HepG2 (cell line): Measurements from ENCODE around the gene SPHK2. TPM values are rescaled to one million over a fixed set of nuclear protein-coding genes. Genes with fewer than 3 reads are reported as not detected.
A peak's percentile ranks its signal among the peaks of the same experiment; 100 is the strongest.

Source experiments
- GTF3A ChIP-seq: sonication (generic); formaldehyde crosslinking; conservative IDR thresholded peaks from 2 replicates; pipeline ENCODE4 v1.4.0; 2020; ENCODE audit warnings: mild to moderate bottlenecking, missing genetic modification reagents
- KAT8 ChIP-seq: IDR thresholded peaks from 2 replicates; pipeline ENCODE4 v1.6.1; 2016; ENCODE audit warnings: missing genetic modification reagents, missing compliant biosample characterization
- KDM5B ChIP-seq: sonication (generic); formaldehyde crosslinking; IDR thresholded peaks from 2 replicates; pipeline ENCODE4 v1.4.0; 2020; ENCODE audit warnings: missing genetic modification reagents, mild to moderate bottlenecking, borderline replicate concordance
- RBM39 ChIP-seq: fragments of 200-400 bp; formaldehyde crosslinking; IDR thresholded peaks from one replicate; pipeline ENCODE4 v1.6.1; 2018; ENCODE audit warnings: antibody characterized with exemption, mild to moderate bottlenecking, low read depth, low read length; ENCODE audit not compliant: poor library complexity, severe bottlenecking
- SMC3 ChIP-seq: IDR thresholded peaks from 2 replicates; pipeline ENCODE4 v1.6.1; 2011; ENCODE audit warnings: low read length, improper control_type of control experiment
- THAP9 ChIP-seq: sonication (generic); formaldehyde crosslinking; IDR thresholded peaks from 2 replicates; pipeline ENCODE4; 2020; ENCODE audit warnings: missing genetic modification reagents, mild to moderate bottlenecking, borderline replicate concordance
- ZBTB2 ChIP-seq: sonication (generic); formaldehyde crosslinking; IDR thresholded peaks from 2 replicates; pipeline ENCODE4 v1.8.0; 2022; ENCODE audit warnings: low read depth, missing genetic modification reagents
- ZNF317 ChIP-seq: sonication (generic); formaldehyde crosslinking; IDR thresholded peaks from 2 replicates; pipeline ENCODE4 v1.5.0; 2020; ENCODE audit warnings: mild to moderate bottlenecking, missing genetic modification reagents
- ZNF350 ChIP-seq: sonication (generic); formaldehyde crosslinking; IDR thresholded peaks from 2 replicates; pipeline ENCODE4 v1.4.0; 2020; ENCODE audit warnings: mild to moderate bottlenecking, low read depth, missing genetic modification reagents, borderline replicate concordance
- ZNF724P ChIP-seq: sonication (generic); formaldehyde crosslinking; IDR thresholded peaks from 2 replicates; pipeline ENCODE4 v1.8.0; 2022; ENCODE audit warnings: missing genetic modification reagents, borderline replicate concordance
- ZNF839 ChIP-seq: sonication (generic); formaldehyde crosslinking; IDR thresholded peaks from 2 replicates; pipeline ENCODE4 v1.4.0; 2020; ENCODE audit warnings: missing genetic modification reagents, mild to moderate bottlenecking, borderline replicate concordance
- polyA plus RNA-seq, 8 experiments: library from polyadenylated mRNA; depleted of rRNA in 3 of 8; stranded (reverse) in 7 of 8; unstranded in 1 of 8; fragments of >200 nt; fragmentation: Illumina TruSeq in 4 of 8; extraction: Trizol in 4 of 8; gene quantifications; 2 replicates each; pipeline versions ENCODE4 v1.2.1 to v1.2.3, GENCODE V29; 2011 to 2016; ENCODE audit warnings: low read depth in 4 of 8, missing spikeins in 1 of 8, mixed read lengths in 1 of 8; ENCODE audit not compliant: insufficient read depth in 1 of 8
- total RNA-seq, 5 experiments: library from RNA; depleted of rRNA; stranded (reverse); fragments of >200 nt; fragmentation: Illumina TruSeq; extraction: Trizol; gene quantifications; 2 replicates each; pipeline ENCODE4 v1.2.3, GENCODE V29; 2016; ENCODE audit warnings: low read depth in 1 of 5
- TF ChIP-seq, protein P1 (sequence below): sonication (generic); formaldehyde crosslinking; conservative IDR thresholded peaks from 2 replicates; pipeline ENCODE4 v1.8.1; 2023; ENCODE audit warnings: missing genetic modification reagents
- TF ChIP-seq, protein P2 (sequence below): sonication (generic); formaldehyde crosslinking; IDR thresholded peaks from 2 replicates; pipeline ENCODE4 v1.5.0; 2020; ENCODE audit warnings: mild to moderate bottlenecking, missing genetic modification reagents, borderline replicate concordance
- TF ChIP-seq, protein P3 (sequence below): sonication (generic); formaldehyde crosslinking; IDR thresholded peaks from 2 replicates; pipeline ENCODE4 v1.5.0; 2020; ENCODE audit warnings: mild to moderate bottlenecking, missing genetic modification reagents

SPHK2 gene
- total and polyA plus RNA-seq, 2 of the 13 experiments (the other 11 are each of a cell fraction or from before 2014, with no cell fraction given) = 2.9 to 14.4 TPM

GRCh38 chr19:48674921-48675824, 55.9 kb downstream of the SPHK2 start (continued):
- TF ChIP-seq, protein P1, sequence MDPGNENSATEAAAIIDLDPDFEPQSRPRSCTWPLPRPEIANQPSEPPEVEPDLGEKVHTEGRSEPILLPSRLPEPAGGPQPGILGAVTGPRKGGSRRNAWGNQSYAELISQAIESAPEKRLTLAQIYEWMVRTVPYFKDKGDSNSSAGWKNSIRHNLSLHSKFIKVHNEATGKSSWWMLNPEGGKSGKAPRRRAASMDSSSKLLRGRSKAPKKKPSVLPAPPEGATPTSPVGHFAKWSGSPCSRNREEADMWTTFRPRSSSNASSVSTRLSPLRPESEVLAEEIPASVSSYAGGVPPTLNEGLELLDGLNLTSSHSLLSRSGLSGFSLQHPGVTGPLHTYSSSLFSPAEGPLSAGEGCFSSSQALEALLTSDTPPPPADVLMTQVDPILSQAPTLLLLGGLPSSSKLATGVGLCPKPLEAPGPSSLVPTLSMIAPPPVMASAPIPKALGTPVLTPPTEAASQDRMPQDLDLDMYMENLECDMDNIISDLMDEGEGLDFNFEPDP (CRISPR knock-in tag) = no peak
- TF ChIP-seq ZNF839 (0 out of 2 replicates have a peak, but pooled peaks have one; percentile 38), GTF3A (CRISPR knock-in tag) (no peak), ZNF317 (peak; percentile 64; the same call in 1 of the 2 replicates), KAT8 (CRISPR knock-in tag) (0 out of 2 replicates have a peak, but pooled peaks have one; percentile 51), ZNF724P (CRISPR knock-in tag) (0 out of 2 replicates have a peak, but pooled peaks have one; percentile 44), THAP9 (CRISPR knock-in tag) (peak; percentile 44; the same call in 1 of the 2 replicates), ZBTB2 (CRISPR knock-in tag) (no peak), KDM5B (peak; percentile 76), ZNF350 (0 out of 2 replicates have a peak, but pooled peaks have one; percentile 26), RBM39 (no peak), SMC3 (peak; percentile 87)
- TF ChIP-seq, protein P2, sequence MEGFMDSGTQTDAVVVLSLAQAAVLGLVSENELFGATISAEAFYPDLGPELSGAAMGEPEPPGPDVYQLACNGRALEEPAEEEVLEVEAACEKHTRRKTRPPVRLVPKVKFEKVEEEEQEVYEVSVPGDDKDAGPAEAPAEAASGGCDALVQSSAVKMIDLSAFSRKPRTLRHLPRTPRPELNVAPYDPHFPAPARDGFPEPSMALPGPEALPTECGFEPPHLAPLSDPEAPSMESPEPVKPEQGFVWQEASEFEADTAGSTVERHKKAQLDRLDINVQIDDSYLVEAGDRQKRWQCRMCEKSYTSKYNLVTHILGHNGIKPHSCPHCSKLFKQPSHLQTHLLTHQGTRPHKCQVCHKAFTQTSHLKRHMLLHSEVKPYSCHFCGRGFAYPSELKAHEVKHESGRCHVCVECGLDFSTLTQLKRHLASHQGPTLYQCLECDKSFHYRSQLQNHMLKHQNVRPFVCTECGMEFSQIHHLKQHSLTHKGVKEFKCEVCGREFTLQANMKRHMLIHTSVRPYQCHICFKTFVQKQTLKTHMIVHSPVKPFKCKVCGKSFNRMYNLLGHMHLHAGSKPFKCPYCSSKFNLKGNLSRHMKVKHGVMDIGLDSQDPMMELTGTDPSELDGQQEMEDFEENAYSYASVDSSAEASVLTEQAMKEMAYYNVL = peak; percentile 65; the same call in 1 of the 2 replicates
- TF ChIP-seq, protein P3, sequence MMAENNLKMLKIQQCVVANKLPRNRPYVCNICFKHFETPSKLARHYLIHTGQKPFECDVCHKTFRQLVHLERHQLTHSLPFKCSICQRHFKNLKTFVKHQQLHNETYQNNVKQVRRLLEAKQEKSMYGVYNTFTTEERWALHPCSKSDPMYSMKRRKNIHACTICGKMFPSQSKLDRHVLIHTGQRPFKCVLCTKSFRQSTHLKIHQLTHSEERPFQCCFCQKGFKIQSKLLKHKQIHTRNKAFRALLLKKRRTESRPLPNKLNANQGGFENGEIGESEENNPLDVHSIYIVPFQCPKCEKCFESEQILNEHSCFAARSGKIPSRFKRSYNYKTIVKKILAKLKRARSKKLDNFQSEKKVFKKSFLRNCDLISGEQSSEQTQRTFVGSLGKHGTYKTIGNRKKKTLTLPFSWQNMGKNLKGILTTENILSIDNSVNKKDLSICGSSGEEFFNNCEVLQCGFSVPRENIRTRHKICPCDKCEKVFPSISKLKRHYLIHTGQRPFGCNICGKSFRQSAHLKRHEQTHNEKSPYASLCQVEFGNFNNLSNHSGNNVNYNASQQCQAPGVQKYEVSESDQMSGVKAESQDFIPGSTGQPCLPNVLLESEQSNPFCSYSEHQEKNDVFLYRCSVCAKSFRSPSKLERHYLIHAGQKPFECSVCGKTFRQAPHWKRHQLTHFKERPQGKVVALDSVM (CRISPR knock-in tag) = 0 out of 2 replicates have a peak, but pooled peaks have one; percentile 40
